AML-193 (cell line): ENCODE measurements around the gene CDH4.

ENCODE experiments used
- DNase-seq, 2 experiments: peaks; one replicate each; lab custom pipeline; 2025; lab: John Stamatoyannopoulos, UW

The CDH4 gene

DNA sequence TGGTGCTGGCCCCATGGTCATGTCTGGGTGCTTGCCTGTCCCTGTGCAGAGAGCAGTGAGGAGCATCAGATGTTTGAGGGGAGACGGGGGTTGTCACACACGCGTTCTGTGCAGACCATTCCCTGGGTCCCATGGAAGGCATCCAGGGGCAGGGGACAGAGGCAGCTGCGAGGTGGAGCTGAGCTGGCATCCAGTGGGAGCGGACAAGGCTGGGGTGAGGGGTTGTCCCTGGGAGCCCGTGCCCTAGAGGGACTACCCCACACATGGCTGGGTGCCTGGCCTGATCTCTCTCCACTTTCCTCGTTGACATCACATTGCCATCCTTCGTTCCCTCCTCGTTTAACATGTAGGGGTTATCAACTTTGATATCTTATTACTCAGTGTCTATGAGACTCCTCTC, 331.3 kb downstream of the CDH4 start:
- no peak for DNase-seq

DNA sequence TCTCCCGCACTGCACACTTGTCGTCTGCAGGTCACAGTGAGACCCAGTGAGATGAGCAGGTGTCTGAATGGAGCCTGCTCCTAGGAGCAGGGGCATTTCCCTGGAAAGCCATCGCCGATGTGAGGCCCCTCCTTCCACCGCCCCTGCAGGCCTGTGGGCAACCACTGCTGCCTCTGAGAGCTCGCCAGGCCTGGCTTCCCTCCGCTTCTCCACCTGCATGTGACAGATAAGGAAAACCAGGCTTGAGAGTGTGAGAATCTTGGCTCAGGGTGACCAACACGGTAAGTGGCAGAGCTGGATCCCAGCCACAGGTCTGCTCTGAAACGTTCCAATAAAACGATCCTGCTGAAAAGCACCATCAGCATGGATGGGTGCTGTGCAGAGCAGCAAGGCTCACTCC, 332.8 kb downstream of the CDH4 start:
- DNase-seq, result no peak

DNA sequence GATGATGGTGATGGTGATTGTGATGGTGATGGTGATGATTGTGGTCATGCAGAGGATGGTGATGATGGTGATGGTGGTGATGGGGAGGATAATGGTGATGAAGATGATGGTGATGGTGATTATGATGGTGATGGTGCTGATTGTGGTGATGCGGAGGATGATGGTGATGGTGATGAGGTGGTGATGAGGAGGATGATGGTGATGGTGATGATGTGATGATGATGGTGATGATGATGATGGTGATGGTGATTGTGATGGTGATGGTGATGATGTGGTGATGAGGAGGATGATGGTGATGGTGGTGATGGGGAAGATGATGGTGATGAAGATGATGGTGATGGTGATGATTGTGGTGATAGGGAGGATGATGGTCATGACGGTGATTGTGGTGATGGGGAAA, 333.7 kb downstream of the CDH4 start:
- no peak for DNase-seq

DNA sequence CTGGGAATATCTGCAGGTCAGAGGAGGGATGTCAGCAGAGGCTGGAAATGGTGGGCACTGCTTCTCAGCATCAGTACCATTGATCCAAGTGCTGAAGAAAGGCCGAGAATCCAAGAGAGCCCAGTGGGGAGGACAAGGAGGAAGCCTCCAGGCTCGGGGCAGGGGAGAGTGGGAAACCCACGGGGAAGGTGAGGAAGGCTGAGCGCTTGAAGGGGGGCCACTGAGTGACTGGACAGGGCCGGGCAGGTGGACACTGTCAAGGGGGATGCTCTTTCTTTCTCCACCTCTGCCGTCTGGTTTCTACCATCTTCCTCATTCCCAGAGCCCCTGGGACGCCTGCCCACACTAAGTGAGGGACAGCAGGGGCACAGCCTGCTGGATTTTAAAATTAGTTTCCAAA, 335.0 kb downstream of the CDH4 start:
- DNase-seq, result no peak

DNA sequence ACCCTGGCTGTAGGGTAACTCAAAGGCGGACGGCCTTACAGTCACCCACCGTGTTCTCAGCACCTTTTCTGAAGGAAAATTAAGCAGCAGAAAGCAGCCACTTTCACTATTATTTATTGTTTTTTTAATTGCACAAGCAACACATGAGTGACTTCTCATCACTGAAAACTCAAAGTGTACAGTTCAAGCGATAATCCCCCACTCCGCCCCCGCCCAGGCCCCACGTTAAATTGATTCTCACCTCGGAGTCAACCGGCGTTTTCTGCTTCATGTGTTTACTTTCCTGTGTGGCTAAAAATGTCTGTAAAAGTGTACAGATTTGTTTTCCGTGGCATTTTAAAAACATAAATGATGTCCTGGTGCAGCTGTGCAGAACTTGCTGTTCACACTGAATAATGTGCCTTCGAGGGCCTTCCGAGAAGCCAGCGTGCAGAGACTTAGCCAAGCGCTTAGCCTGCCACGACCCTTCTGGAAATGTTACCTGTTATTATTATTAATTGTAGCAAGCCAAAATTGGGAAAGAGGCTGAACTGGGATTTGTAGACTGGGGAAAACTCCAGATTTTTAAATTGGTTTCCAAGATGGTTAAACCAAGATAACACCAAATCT, 335.7 kb downstream of the CDH4 start:
- no peak for DNase-seq

DNA sequence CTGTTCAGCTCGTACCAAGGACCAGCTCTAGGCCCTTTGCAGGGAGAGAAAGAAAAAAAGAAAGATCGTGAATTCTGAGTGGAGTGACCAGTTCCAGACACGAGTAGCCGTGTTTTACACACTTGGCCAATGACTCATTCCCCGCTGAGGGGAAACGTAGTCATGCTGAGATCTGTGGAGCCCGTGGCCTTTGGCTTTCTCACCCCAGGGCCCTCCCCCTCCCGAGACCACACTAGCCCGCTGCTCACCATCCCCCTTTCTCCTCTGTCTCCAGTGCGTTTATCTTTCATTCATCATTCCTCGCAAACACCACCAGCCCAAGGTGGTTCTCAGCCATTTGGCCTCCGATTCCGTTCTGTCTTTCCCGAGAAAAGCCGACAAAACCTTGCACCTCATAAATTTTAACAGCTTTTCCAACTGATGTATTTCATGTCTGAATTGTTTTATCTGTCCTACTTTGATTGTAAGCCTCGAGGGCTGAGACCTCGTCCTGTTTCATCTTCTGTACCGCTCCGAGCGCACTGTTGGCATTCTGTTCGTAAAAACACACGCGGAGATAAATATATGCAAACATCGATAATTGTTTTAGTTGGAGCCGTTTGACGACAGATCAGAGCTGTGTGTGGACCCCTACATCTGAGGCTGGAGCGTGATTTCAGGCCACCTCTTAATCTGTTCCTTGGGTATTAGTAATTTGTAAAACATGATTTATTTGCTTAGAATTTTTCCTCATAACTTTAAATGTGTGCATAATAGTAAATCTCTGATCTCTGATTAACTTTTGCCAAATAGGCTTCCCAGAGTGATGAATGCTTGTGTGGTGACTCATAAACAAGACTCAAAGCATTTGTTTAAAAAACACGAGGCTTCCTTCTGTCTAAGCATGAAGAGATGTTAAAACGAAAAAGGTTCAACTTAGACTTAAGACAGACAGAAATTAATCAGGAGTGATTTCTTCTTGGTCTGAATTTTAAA, 336.6 kb downstream of the CDH4 start:
- DNase-seq, result no peak

DNA sequence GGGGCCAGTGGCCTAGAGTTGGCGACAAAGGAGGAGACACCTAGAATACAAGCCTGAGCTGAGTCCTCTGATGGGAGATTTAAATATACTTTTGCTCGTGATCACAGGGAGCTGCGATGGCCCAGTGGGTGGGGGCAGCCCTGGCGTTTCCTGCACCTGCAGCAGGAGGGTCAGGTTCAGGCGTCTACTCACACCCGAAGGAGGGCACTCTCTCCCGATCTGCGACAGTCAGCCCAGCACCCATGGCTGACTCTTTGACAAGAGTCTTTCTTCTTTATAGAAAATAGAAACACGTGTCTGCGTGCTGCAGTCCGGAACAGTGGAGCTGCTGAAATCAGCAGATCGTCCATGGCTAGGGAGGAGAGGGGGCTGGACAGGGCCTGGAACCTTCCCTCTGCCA, 338.2 kb downstream of the CDH4 start:
- DNase-seq, result no peak

DNA sequence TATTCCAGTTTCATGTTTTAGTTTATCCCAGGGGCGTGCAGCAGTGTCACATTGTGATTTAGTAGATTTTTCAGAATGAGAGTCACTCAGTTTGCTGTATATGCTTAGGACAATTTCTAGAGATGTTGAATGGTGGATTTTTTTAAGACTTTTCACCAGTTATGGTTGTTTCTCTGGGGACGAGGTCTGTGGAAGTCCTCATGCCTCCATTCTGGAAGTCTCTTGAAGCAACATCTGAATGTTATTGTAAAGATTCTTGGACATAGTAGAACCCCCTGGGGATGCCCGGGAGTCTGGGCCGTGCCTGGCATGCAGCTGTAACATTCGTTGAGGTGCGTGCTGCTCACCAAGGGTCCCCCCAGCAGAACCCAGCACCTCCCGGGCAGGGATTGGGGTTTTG, 341.5 kb downstream of the CDH4 start:
- DNase-seq, result no peak

DNA sequence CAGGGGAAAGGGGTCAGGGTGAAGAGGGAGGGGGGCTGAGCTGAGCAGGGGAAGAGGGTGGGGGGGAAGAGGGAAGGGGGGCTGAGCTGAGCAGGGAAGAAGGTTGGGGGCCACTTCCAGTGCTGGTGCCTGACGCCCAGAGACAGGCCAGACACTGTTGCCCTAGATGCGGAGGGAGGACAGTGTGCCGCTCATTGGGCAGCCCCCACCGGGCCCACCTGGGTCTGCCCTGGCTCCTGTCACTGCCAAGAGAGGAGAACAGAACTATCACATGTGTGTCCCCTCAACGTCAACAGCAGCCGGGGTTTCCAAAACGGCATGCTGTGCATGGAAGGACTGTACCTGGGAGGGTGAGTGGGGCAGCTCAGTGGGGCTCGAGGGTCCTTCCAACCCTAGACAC, 342.1 kb downstream of the CDH4 start:
- DNase-seq, result no peak

DNA sequence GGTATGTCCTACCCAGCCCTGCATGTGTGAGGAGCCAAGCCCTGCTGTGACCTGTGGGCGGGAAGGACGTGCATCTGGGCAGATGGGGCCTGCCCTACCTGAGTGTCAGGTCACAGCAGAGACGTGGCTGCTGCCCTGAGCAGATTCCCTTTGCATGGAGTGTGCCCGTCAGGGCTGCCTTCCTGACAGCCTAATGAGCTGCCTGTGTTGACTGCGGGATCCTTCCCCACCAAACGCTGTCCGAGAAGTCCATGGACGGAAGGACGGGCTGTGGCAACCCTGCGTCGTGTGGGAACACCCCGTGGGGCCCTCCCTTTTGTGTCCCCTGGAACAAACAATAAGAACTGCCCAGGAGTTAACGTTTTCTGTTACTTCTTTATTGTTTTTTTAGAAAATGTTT, 343.2 kb downstream of the CDH4 start:
- DNase-seq, result no peak

DNA sequence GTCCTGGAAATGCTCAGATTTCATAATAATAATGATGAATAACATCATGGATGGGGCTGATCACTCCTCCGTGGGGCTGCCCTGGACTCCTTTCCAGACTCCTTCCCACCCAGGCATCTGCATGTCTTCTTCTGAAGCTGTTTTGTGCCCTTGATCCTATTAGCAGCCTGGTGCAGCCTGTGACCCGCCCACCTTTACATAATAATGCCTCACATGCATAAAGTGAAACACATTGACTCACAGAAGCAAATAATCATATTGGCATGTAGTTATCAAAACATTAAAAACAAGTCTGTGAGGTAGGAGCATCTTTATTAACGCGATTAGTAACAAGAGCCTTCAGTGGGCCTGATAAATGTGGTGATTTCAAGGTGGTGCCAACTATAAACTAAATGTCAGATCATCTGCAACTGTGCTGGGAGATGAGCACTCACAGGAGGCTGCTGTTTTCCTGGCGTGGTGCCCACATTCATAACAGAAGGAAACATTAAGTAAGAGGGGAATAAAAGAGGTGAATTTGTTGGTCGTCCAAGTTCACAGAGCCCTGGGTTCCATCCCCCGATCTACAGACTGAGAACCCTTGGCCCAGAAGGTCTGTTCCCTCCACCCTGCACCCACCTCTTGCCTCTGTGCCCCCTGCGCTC, 344.7 kb downstream of the CDH4 start:
- no peak for DNase-seq

DNA sequence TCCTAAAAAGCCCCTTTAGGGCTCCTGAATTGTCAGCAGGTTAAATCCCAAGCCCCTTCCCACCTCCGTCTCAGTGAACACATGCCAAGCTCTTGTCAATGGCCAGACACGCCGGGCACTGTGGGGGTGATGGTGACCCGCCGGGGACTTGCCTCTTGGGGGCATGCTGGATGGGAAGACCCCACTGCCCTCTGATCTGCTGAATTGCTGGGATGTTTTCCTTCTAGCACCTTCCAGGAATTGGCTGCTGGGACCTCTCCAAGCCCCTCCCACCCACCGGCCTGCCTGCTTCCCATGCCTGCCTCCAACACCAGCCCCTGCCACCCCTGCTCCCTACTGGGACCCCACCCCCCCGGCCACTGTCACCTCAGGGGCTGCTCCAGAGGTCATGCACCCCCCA, 345.9 kb downstream of the CDH4 start:
- no peak for DNase-seq

DNA sequence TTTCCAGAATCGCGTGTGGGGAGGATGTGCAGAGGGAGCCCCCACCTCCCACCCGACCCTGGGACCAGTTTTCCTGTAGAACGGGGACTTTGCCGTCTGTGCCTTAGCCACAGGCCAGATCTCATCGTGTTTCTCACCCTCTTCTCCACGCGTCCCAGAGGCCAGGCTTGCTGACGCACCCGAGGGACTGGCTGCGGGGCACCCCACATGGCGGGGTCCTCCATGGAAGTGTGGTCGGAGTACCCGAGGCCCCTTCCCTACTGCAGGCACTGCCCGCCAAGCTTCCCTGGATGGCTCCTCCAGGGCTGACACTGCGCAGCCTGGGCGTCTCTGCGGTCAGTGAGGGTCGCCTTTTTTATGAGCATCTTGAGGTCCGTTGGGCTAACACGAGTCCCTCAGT, 346.5 kb downstream of the CDH4 start:
- no peak for DNase-seq

DNA sequence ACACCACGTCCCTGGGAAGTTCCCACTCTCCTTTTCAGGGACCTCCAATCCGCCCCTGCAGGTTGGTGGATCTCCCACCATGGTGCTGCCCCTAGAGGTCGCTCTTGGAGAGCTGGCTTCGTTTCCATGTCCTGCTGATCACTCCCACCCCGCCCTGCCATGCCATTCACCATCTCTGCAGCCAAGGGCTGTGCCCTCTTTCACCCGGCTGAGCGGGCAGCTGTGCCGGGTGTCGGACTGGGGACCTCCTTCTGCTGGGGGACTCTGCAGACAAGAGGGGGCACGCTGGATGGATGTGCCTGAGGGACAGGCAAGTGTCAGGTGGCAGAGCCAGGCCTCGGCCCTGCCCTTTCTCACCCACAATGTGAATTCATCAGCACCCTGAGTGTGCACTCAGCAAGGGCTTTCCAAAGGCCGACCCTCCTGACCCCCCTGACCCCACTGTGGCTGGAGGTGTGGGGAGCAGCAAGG, 347.0 kb downstream of the CDH4 start:
- no peak for DNase-seq

DNA sequence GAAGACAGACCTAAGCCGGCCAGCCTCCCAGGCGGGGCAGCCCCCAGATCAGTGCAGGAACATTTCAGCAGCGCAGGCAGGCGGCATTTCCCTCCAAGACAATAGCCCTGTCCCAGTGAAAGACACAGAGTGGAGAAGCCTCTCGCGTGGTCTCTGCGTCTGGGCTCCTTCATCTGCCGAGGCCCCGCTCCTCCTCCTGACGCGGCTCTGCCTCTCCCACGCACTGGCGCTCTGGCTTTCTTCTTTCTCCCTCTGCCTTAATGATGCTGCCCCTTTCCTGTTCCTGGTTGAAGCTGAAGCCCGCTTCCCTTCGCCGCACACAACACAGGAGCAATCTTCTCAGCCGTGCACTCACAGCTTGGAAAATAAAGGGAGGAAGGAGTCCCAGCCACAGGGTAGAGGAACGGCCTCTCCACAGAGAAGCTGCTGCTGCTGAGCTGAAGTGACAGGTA, 347.5 kb downstream of the CDH4 start:
- DNase-seq, result no peak

DNA sequence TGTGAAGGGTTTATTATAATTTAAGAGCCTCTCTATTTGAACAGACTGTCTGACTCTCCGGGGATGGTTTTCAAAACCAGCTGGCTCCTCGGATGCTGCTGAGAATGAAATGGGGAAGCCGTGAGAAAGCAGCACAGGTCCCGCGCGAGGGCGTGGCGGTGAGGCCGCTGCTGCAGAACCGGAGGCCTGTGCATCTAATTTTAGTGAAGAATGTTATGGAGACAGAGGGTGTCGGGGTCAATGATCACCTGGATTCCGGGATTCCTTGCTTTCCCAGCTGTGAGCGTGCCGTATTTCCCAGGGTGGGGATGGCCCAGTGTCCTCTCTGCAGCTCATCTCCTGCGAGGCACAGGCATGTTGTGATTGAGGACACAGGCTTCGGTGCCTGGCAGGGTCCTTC, 348.0 kb downstream of the CDH4 start:
- no peak for DNase-seq

DNA sequence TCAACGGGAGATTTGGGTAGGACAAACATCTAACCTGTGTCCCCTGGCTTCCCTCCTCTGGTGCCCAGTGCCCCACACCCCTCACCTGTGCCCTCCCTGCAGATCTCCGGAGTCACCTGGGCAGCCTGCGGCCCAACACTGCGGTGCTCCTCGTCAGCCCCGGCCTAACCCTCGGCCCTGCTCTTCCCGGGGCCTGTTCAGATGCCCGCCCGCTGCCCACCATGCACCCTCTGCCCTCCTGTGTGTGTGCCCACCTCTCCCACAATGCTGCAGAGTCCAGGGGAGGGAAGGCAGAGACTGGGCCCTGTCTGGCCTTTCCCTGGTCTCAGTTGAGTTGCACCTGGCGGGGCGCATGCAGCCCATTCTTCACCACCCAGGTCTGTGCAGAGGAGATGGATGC, 349.3 kb downstream of the CDH4 start:
- no peak for DNase-seq

DNA sequence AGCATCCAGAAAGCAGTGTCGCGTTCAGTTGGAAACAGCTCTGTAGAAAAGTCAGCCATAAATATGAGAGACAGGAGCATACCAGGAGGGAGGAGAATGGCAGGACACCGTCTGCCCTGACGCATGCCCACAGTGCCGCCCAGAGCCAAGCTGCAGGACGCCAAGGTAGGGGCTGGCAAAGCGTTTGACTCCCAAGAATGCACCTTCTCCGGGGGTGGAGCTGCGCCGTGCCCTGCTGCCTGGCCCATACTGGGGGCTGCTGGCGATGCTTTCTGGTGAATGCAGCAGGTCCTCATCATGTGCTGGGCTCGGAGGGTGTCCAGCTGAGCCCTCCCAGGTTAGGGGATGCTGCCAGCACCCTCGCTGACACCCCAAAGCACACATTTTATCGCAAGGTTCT, 349.8 kb downstream of the CDH4 start:
- no peak for DNase-seq

DNA sequence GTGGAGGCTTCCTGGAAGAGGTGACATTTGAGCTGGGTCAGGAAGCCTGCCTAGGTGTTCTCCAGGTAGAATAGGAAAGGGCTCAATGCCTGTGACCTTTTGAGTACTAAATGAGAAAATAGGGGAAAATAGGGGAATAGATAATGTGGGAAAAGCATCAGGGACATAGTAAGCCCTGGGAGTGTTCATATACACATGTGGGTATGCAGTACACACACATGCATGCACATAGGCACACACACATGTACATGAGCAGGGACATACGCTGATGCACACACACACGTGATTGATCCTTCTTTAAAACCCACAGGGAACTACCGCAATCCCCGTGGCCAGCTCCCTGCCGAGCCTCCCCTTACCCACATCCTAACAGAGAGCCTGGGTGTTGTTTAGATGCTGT, 351.7 kb downstream of the CDH4 start:
- no peak for DNase-seq

DNA sequence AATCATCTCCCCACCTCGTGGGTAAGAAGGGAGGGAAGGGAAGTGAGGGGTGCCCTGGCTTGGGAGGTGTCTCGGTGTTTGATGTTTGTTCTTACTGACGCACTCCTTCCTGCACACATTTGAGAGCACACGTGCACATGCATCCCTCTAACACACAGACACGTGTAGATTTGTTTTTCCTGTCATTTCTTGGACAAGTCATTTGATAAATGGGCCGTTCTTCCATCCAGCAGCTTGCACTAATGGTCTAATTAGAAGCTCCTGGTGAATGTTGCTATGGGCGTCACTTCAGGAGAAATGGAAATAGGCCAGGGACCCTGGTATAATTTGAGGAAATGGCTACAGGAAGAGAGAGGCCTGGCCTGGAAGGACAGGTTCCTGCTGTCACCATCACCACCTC, 352.5 kb downstream of the CDH4 start:
- DNase-seq, result no peak

DNA sequence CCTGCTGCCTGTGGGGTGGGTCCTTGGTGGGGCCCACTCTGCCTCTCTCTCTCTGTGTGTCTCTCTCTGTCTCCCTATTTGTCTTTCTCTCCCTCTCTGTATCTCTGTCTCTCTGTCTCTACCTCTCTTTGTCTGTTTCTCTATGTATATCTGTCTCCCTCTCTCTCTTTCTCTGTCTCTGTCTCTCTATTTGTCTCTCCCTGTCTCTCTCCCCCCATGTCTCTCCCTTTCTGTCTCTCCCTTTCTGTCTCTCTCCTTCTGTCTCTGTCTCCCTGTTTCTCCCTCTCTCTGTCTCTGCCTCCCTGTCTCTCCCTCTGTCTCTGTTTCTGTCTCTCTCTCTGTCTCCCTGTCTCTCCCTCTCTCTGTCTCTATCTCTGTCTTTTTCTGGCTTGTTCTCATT, 353.2 kb downstream of the CDH4 start:
- DNase-seq, result no peak

DNA sequence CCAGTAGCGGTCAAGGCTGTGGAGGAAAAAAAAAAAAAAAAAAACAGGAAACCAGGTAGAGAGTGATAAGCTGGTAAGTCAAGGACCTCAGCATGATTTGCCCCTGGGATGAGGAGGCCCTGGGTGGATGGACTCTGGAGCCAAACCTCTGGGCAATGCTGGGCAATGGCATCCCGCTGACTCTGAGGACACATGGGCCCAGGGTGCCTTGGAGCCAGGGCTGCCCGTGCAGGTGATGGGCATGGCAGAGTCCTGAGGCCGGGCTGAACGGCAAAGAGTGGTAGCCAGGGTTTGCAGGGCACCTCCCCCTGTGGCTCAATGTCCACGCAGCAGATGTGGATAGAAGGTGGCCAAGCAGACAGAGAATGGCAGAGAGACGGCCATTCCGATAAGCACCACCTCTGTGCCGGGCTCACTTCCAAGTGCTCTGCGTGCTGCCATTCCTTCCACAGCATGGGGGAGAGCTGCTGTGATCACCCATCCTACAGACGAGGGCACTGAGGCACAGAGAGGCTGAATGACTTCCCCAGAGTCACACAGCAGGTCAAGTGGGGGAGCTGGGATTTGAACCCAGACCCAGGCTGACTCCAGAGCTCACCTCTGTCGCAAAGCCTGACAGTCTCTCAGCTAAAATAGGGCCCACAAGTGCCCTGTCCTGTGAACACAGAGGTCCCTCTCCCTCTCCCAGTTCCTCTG, 353.9 kb downstream of the CDH4 start:
- no peak for DNase-seq
